ENCODE data around the gene ITPR2.

- TF ChIP-seq CTCF (IDR thresholded peaks at IDR 0.05), result no peak
- TF ChIP-seq POLR2A (IDR thresholded peaks at IDR 0.05), result no peak
Observed at GRCh38 chr12:26606911-26607310, 226.1 kb downstream of the ITPR2 start.

All from Peyer's patch (tissue), 4 donors.